HG02870 (cell line): ENCODE results near the gene NSD1.
"Not testable (repeated sequence)": the region's sequence is repeated elsewhere in the genome, so short reads cannot be mapped to it uniquely, and the experiment has no call there.

Source experiments
- ATAC-seq: cut with Tn5 transposase; IDR thresholded peaks from one replicate; pipeline ENCODE4 v1.9.1; 2021; ENCODE audit warnings: mild to moderate bottlenecking, moderate library complexity; ENCODE audit not compliant: unreplicated experiment

The NSD1 gene

GRCh38 chr5:177228751-177229150 is 95.2 kb downstream of the NSD1 start:
- no peak for ATAC-seq

GRCh38 chr5:177230660-177231059 is 97.1 kb downstream of the NSD1 start:
- no peak for ATAC-seq

GRCh38 chr5:177231479-177232250 is 98.1 kb downstream of the NSD1 start:
- ATAC-seq = no peak

GRCh38 chr5:177232358-177232757 is 98.8 kb downstream of the NSD1 start:
- no peak for ATAC-seq

- no peak for ATAC-seq
Observed at GRCh38 chr5:177232761-177233160, 99.2 kb downstream of the NSD1 start.

GRCh38 chr5:177233206-177233605 is 99.6 kb downstream of the NSD1 start:
- no peak for ATAC-seq

GRCh38 chr5:177233802-177234201 is 100.2 kb downstream of the NSD1 start:
- no peak for ATAC-seq

- ATAC-seq = no peak
Observed at GRCh38 chr5:177234841-177235240, 101.3 kb downstream of the NSD1 start.

- no peak for ATAC-seq
Observed at GRCh38 chr5:177241768-177242167, 108.2 kb downstream of the NSD1 start.

- ATAC-seq = no peak
Observed at GRCh38 chr5:177242304-177242703, 108.7 kb downstream of the NSD1 start.

GRCh38 chr5:177249761-177250537 is 116.4 kb downstream of the NSD1 start:
- ATAC-seq = no peak

- ATAC-seq = no peak
Observed at GRCh38 chr5:177253252-177253651, 119.7 kb downstream of the NSD1 start.

- no peak for ATAC-seq
Observed at GRCh38 chr5:177256296-177256695, 122.7 kb downstream of the NSD1 start.

GRCh38 chr5:177258711-177259110 is 125.1 kb downstream of the NSD1 start:
- ATAC-seq = not testable (repeated sequence)

GRCh38 chr5:177260961-177261360 is 127.4 kb downstream of the NSD1 start:
- ATAC-seq = no peak

- no peak for ATAC-seq
Observed at GRCh38 chr5:177261510-177261909, 127.9 kb downstream of the NSD1 start.

- no peak for ATAC-seq
Observed at GRCh38 chr5:177264178-177264577, 130.6 kb downstream of the NSD1 start.

- ATAC-seq = no peak
Observed at GRCh38 chr5:177265395-177265794, 131.8 kb downstream of the NSD1 start.

- no peak for ATAC-seq
Observed at GRCh38 chr5:177269232-177269895, 135.8 kb downstream of the NSD1 start.

- no peak for ATAC-seq
Observed at GRCh38 chr5:177269976-177270375, 136.4 kb downstream of the NSD1 start.

- no peak for ATAC-seq
Observed at GRCh38 chr5:177270653-177271052, 137.1 kb downstream of the NSD1 start.

GRCh38 chr5:177271113-177271512 is 137.5 kb downstream of the NSD1 start:
- ATAC-seq = no peak
